NCI-H187 treated with DMSO at 0.1 percent for 48 hours (cell line): ENCODE data around the gene DNLZ.

ENCODE experiments used
- DNase-seq: peaks from one replicate; lab custom pipeline; 2025; lab: John Stamatoyannopoulos, UW

The DNLZ gene

DNA sequence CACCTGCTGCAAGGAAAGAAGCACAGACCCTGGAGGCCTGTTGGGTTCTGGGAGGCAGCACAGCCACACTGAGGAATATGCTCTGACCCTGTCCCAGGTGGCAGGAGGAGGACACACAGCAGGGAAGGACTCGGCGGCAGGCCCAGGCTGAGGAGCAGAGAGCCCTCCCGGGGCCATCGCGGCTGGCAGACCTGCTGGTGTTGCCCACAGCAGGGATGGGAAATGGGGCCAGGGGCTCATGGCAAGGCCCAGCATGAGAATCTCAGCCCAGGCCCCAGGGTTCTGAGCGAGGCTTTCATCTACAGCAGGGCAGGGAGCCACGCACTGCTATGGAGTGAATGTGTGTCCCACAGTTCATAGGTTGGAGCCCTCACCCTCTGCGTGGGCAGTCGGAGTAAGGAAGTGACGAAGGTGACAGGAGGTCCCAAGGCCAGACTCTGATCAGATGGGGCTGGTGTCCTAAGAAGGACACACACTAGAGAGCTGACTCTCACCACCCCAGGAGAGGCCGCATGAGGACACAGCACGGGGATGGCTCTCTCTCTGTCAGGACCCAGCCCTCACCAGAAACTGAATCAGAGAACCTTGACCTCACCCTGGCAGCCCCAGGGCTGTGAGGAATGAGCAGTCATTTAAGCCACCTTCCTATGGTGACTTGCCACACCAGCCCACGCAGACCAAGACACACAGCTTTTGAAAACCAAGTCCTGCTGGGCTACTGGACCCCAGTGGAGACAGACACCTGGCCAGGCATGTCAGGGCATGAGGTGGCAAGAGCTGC lies 46.5 kb downstream of the DNLZ start:
- no peak for DNase-seq

DNA sequence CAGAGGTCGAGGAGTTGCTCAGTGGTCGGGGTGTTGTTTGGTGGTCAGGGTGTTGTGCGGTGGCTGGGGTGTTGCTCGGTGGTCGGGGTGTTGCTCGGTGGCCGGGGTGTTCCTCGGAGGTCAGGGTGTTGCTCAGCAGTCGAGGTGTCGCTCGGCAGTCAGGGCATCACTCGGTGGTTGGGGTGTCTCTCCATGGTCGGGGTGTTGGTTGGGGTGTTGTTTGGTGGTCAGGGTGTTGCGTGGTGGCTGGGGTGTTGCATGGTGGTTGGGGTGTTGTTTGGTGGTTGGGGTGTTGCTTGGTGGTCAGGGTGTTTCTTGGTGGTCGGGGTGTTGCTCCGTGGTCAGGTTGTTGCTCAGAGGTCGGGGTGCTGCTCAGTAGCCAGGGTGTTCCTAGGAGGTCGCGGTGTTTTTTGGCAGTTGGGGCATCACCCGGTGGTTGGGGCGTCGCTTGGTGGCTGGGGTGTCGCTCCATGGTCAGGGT lies 47.2 kb downstream of the DNLZ start:
- no peak for DNase-seq

DNA sequence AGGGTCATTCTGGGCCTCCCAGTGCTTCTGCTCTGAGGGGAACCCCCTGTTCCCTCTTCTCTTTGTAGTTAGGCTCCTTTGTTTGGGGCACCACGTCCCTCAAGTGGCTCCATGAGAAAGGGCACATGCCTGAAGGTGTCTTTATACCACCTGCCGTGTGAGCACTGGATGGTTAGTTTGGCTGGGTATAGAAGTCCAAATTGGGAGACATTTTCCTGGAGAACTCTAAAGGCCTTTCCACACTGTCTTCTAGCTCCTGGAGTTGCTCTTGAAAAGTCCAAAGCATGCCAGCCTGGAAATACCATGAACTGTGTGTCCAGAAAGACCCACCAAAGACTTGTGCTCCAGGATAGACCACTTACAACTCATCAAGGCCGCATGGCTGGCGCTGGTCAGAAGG lies 48.6 kb downstream of the DNLZ start:
- DNase-seq = no peak

DNA sequence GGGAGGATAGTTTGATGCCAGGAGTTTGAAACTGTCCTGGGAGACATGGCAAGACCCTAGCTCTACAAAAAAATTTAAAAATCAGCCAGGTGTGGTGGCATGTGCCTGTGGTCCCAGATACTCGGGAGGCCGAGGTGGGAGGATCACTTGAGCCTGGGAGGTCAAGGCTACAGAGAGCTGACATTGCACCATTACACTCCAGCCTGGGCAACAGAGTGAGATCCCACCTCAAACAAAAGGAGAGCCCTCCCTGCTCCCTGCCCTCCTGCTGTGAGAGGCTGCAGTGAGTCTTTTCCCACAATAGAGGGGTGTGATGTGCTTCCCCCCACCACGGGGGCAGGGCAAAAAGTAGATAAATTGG lies 49.5 kb downstream of the DNLZ start:
- DNase-seq = no peak

DNA sequence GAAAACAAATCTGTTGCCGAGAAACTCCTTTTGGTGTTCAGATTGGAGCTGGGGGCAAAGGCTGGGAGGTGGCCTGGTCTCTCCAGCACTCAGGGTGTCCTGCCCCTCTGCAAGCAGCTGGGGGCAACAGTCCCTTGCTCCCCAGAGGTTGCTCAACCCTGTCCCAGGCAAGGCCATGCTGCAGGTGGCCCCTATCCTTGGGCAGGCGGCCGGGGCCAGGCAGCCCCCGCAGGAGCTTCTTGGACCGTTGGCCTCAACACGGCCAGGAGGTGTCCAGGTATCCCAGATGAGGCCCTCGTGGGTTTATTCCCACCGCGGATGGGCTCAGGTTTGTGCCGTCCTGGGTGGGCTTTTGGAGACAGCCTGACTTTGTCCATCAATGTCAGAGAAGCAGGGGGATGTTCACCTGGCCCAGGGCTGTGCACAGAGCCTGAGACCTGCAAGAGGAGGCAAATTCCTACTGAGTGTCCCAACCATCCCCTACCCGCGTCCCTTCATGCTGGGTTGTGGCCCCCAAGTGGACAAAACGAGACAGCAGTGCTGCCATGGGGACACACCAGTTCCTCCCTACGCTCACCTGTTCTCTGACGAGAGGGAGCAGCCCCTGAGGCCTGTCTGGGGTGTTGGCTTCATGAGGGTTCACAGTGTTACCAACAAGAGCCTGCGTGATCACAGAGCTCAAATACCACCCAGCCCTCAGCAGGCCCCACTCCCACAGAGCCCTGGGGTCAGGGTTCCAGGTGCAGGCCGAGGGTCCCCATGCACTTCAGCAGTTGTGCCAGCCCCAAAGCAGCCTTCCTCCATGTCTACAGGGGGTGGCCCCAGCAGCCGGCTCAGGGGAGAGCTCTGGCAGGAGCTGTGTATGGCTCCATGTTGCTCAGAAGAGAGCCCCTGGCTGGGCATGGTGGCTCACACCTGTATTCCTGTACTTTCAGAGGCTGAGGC lies 50.2 kb downstream of the DNLZ start:
- no peak for DNase-seq

DNA sequence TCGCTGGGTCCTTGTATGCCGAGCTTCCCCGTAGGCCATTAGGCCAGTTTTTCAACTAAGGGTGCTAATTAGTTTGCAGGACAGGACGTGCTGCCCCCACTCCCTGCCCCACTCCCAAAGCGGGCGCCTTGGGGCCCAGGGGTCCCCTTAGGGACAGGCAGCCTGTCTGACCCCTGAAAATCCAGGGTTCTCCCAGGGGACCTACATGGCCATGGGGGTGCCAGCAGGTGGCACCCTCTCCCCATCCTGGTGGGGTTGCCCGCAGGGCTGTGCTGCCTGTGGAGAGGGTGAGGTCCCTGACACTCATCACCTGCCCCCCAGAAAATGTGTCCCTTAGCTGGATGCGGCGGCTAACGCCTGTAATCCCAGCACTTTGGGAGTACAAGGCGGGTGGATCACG lies 51.1 kb downstream of the DNLZ start:
- no peak for DNase-seq

DNA sequence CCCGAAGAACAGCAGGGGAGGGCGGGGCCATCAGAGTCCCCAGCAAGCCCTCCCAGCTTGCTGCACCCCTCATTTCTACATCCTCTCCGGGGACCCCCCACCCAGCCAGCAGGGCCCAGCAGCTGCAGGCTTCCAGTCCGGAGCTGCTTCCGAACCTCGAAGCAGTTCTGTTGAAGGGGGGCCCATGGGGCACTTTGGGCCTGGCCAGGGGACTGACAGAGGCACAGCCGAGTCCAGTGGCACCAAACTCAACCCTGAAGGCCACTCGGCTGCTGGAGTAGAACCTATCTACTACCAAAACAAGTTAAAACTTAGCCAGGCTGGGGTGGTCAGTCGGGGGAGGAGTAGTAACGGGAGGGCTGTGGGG lies 51.6 kb downstream of the DNLZ start:
- no peak for DNase-seq

DNA sequence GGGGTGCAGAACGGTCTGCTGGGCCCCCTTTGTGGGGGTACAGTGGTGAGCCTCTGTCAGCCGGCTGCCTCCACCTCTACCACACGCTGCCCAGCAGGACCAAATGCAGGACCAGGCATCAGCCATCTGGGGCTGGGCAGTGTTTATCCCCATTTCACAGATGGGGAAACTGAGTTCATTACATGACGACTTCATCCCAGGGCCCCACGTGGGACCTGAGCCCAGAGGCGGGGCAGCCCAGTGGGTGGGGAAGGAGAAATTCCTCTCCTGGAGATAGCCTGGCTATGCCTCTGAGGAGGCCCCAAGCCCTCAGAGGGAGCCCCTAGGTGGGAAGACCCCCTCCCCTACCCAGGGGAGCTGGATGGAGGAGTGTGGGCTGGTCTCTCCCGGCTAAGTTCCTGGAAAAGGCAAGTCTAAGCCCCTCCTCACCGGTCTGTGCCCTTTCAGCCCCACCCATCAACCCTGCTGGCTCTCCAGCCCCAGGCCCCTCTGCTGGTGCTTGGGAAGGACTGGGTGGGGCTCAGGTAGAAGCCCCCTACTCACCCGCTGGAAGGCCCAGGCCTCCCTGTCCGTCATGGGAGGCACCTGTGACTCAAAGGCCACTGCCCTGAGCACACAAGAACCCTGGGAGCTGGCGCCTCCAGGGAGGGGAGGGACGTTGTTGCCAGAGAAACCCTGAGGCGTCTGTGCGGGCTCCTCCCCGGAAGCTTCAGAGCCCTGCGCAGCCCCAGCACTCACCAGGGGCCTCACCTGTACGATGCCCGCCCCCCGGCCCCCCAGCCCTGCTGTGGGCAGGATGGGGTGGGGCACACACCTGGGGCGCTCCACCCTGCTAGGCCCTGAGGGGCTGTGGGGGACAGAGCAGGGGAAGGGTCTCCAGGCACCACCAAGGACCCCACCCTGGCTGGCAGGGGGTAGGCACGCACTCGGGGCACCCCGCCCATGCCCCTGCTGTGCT lies 52.2 kb downstream of the DNLZ start:
- DNase-seq = peak; percentile 9

DNA sequence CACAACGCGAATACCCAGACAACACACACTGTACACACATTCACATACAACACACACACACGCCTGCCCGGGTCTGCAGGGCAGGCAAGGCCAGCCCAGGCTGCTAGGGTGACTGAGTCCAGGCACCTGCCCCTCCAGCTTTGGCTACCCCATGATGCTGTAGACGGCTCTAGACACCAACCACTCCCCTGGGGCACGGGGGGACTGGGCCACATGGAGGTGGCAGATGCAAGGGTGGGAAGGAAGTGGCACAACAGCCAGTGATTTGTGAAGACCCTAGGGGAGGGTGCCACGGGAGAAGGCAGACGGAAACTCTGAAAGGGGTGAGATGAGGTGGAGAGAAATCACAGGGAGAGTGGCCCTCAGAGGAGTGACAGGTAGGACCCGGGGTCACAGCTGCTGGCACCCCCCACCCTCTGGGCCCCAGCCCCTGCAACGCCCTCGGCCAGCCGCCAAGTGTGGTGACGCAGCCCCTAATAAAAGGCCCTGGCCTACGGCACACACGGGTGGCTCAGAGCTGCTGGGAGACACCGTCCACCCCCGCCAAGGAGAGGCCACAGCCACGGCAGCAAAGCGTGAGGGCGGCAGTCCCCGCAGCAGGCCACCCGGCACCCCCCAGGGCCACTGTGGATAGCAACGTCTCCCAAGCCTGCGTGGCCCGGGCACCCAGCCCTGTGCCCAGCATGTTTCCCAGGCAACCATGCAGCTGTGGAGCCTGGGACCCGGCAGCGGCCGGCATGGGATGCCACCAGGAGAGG lies 53.1 kb downstream of the DNLZ start:
- DNase-seq = no peak

DNA sequence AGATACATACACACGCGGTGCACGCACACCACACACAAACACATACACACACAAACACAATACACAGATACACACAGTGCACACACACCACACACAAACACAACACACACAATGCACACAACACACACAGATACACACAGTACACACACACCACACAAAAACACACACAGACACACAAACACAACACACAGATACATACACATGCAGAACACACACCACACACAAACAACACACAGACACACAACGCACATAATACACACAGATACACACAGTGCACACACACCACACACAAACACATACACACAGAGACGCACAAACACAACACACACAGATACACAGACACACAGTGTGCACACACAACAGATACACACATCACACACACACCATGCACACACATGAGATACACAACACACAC lies 53.7 kb downstream of the DNLZ start:
- no peak for DNase-seq
